Nephron (organoid): ENCODE measurements around the gene NMS.

Source experiments
- H3K27ac Mint-ChIP-seq, 3 experiments: 2 replicates each; pipeline ENCODE4 v1.8.0; 2020; ENCODE audit warnings: mixed read lengths in 3 of 3, mild to moderate bottlenecking in 2 of 3, moderate library complexity in 1 of 3
- H3K27me3 Mint-ChIP-seq: 2 replicates; pipeline ENCODE4 v1.8.0; 2021; ENCODE audit warnings: low read depth, mild to moderate bottlenecking, moderate library complexity, mixed read lengths
- H3K36me3 Mint-ChIP-seq: 2 replicates; pipeline ENCODE4 v1.8.0; 2020; ENCODE audit warnings: low read depth, mixed read lengths
- H3K4me1 Mint-ChIP-seq: 2 replicates; pipeline ENCODE4 v1.8.0; 2020; ENCODE audit warnings: mixed read lengths
- H3K4me3 Mint-ChIP-seq, 3 experiments: 2 replicates each; pipeline ENCODE4 v1.8.0; 2020; ENCODE audit warnings: mild to moderate bottlenecking in 3 of 3, mixed read lengths in 3 of 3, moderate library complexity in 2 of 3
- H3K9me3 Mint-ChIP-seq: 2 replicates; pipeline ENCODE4 v1.8.0; 2020; ENCODE audit warnings: mixed read lengths
- CTCF ChIP-seq, 3 experiments: fragments of 200-600 bp; sonication (generic); IDR thresholded peaks; one replicate each; pipeline ENCODE4 v1.5.0; 2021; ENCODE audit warnings: antibody characterized with exemption in 3 of 3; ENCODE audit not compliant: unreplicated experiment in 3 of 3

The NMS gene

DNA sequence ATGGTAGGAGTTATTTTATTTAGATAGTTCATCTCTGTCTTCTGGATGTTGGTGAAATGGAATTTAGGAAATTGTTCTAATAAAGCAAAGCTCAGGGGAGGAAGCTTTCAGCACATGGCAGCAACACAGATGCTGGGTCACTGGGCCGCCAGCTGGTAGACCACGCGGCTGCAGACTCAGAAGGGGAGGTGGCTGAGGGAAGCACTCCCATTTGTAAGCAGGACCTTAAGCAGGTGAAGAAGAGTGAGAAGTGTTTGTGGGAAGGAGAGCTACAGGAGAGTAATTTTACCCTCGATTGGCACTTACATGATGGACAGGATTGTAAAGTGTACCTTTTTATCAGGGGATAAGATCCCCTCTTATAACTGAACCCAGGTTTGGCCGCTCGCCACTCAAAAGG, 24.4 kb downstream of the NMS start:
- Mint-ChIP-seq H3K27me3 (peaks cover 14% of the 10 kb centered on the region), H3K4me1 (no peaks in the 10 kb centered on the region), H3K36me3 (no peaks in the 10 kb centered on the region), H3K9me3 (peaks cover 10% of the 10 kb centered on the region), H3K4me3 (no peak overlapping the region), H3K27ac (no peak overlapping the region)
- TF ChIP-seq CTCF (IDR thresholded peaks at IDR 0.05; ENCODE audit: unreplicated experiment in 3 of 3), result no peak

DNA sequence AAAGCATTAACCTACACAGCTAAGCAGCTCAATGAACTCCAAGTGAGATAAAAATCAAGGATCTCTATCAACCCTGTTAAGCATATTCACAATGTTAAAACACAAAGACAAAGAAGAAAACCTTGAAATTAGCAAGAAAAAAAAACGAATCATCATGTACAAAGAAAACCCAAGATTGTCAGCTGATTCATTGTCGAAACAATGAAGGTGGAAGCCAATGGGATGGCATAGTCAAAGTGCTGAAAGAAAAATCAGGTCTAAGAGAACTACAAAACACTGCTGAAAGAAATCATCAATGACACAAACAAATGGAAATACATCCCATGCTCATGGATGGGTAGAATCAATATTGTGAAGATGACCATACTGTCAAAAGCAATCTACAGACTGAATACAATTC, 32.5 kb downstream of the NMS start:
- no peak overlapping the region for H3K27ac Mint-ChIP-seq
- H3K36me3 Mint-ChIP-seq, result no peaks in the 10 kb centered on the region
- peaks cover 46% of the 10 kb centered on the region for H3K9me3 Mint-ChIP-seq
- H3K27me3 Mint-ChIP-seq, result peaks cover 8% of the 10 kb centered on the region
- TF ChIP-seq CTCF (IDR thresholded peaks at IDR 0.05; ENCODE audit: unreplicated experiment in 3 of 3), result no peak
- H3K4me1 Mint-ChIP-seq, result no peaks in the 10 kb centered on the region
- H3K4me3 Mint-ChIP-seq, result no peak overlapping the region

GRCh38 chr2:100504542-100504941, 34.3 kb downstream of the NMS start:
- no peak for TF ChIP-seq CTCF (IDR thresholded peaks at IDR 0.05; ENCODE audit: unreplicated experiment in 3 of 3)
- H3K27ac Mint-ChIP-seq, result no peak overlapping the region

GRCh38 chr2:100509066-100509465, 38.8 kb downstream of the NMS start:
- Mint-ChIP-seq H3K36me3 (no peaks in the 10 kb centered on the region), H3K27me3 (peaks cover 4% of the 10 kb centered on the region), H3K27ac (no peak overlapping the region), H3K9me3 (peaks cover 24% of the 10 kb centered on the region), H3K4me1 (no peaks in the 10 kb centered on the region), H3K4me3 (no peak overlapping the region)
- no peak for TF ChIP-seq CTCF (IDR thresholded peaks at IDR 0.05; ENCODE audit: unreplicated experiment in 3 of 3)

More at GRCh38 chr2:100504542-100504941, 34.3 kb downstream of the NMS start:
- no peaks in the 10 kb centered on the region for H3K4me1 Mint-ChIP-seq
- H3K27me3 Mint-ChIP-seq, result peaks cover 8% of the 10 kb centered on the region
- H3K9me3 Mint-ChIP-seq, result peaks cover 47% of the 10 kb centered on the region
- no peaks in the 10 kb centered on the region for H3K36me3 Mint-ChIP-seq
- no peak overlapping the region for H3K4me3 Mint-ChIP-seq

DNA sequence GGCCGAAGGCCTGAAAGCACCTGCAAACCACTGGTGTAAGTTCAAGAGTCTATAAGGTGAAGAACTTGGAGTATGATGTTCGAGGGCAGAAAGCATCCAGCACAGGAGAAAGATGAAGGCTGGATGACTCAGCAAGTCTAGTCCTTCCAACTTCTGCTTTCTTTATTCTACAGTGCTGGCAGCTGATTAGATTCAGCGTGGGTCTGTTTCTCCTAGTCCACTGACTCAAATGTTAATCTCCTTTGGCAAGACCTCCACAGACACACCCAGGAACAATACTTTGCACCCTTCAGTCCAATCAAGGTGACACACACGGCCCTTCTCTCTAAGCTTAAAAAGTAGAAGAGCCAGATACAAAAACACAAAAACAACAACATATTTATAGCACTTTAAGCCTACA, 43.4 kb downstream of the NMS start:
- H3K27me3 Mint-ChIP-seq, result no peaks in the 10 kb centered on the region
- peaks cover 9% of the 10 kb centered on the region for H3K4me1 Mint-ChIP-seq
- H3K36me3 Mint-ChIP-seq, result no peaks in the 10 kb centered on the region
- H3K9me3 Mint-ChIP-seq, result no peaks in the 10 kb centered on the region
- no peak for TF ChIP-seq CTCF (IDR thresholded peaks at IDR 0.05; ENCODE audit: unreplicated experiment in 3 of 3)
- H3K27ac Mint-ChIP-seq, result no peak overlapping the region
- H3K4me3 Mint-ChIP-seq, result no peak overlapping the region

DNA sequence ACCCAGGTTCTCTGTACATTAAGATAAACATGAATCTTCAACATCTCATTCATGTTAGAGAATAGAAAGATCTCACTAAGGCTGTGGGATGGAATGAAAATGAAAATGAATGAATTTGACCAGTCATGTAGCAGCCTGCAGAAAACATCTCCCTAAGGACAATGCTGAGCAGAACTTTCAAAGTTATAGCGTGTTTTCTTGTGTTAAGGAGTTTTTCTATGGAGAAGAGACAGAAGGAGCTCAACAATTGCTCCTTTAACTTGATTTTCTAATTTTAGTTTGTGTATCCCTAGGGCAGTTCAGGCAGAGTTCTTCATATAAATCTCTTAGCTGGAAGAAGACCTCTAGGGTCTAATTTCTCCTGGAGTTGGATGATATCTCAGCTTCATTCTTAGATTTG, 47.3 kb downstream of the NMS start:
- peaks cover 11% of the 10 kb centered on the region for H3K27me3 Mint-ChIP-seq
- H3K36me3 Mint-ChIP-seq, result no peaks in the 10 kb centered on the region
- H3K4me1 Mint-ChIP-seq, result peaks cover 9% of the 10 kb centered on the region
- H3K27ac Mint-ChIP-seq, result no peak overlapping the region
- no peak for TF ChIP-seq CTCF (IDR thresholded peaks at IDR 0.05; ENCODE audit: unreplicated experiment in 3 of 3)
- no peaks in the 10 kb centered on the region for H3K9me3 Mint-ChIP-seq
- H3K4me3 Mint-ChIP-seq, result no peak overlapping the region
